VCaP (cell line): Measurements from ENCODE around the gene CFAP299.

Source experiments
- H3K27ac ChIP-seq: fragments of 450-650 bp; 2 replicates; pipeline ENCODE4 v1.5.1; 2017
- CTCF ChIP-seq: fragments of 450-650 bp; conservative IDR thresholded peaks from 2 replicates; pipeline ENCODE4 v1.5.1; 2017; ENCODE audit warnings: mild to moderate bottlenecking, moderate library complexity

The CFAP299 gene

GRCh38 chr4:80803337-80803736 is 467.8 kb downstream of the CFAP299 start:
- no peak for TF ChIP-seq CTCF
- H3K27ac ChIP-seq, result no peak overlapping the region

- no peak overlapping the region for H3K27ac ChIP-seq
- TF ChIP-seq CTCF, result no peak
These were observed 470.9 kb downstream of the CFAP299 start for GRCh38 chr4:80806472-80806871.

GRCh38 chr4:80809039-80809729 is 473.7 kb downstream of the CFAP299 start:
- no peak overlapping the region for H3K27ac ChIP-seq
- TF ChIP-seq CTCF, result no peak

GRCh38 chr4:80811406-80811805 is 475.9 kb downstream of the CFAP299 start:
- no peak overlapping the region for H3K27ac ChIP-seq

GRCh38 chr4:80812145-80812544 is 476.6 kb downstream of the CFAP299 start:
- no peak overlapping the region for H3K27ac ChIP-seq
- no peak for TF ChIP-seq CTCF

More at GRCh38 chr4:80811406-80811805, 475.9 kb downstream of the CFAP299 start:
- TF ChIP-seq CTCF, result no peak

GRCh38 chr4:80814266-80814665 is 478.7 kb downstream of the CFAP299 start:
- no peak overlapping the region for H3K27ac ChIP-seq
- no peak for TF ChIP-seq CTCF

GRCh38 chr4:80831383-80832361 is 496.1 kb downstream of the CFAP299 start:
- TF ChIP-seq CTCF, result no peak
- no peak overlapping the region for H3K27ac ChIP-seq
